ENCODE data around the gene PRB2.

PRB2 gene

DNA sequence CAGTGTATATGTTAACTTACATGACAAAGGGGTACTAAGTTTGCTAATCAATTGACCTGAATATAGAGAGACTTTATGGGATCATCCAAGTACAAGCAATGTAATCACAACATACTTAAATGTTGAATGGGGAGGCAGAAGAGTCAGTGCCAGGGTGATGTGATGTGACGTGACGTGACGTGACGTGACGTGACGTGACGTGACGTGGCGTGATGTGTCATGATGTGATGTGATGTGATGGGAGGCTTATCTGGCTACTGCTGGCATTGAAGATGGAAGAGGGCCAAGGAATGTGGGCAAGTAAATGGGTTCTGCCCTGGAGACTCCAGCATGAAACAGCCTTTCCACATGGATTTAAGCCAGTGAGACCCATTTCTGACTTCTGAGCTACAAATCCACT, 46.9 kb downstream of the PRB2 start:
- no peak for TF ChIP-seq CTCF (IDR thresholded peaks at IDR 0.05; ENCODE audit: poor library complexity, severe bottlenecking)
- no peak for DNase-seq (ENCODE audit: low spot score)
- no peaks in the 10 kb centered on the region for H3K4me1 ChIP-seq (ENCODE audit: insufficient read depth, poor library complexity, severe bottlenecking)
- H3K9me3 ChIP-seq (ENCODE audit: severe bottlenecking), result no peaks in the 10 kb centered on the region
- ATAC-seq (ENCODE audit: low read depth), result no peak
- H3K36me3 ChIP-seq (ENCODE audit: low read depth), result no peaks in the 10 kb centered on the region
- H3K27ac ChIP-seq (ENCODE audit: poor library complexity, severe bottlenecking), result no peak overlapping the region
- no peak overlapping the region for H3K4me3 ChIP-seq (ENCODE audit: severe bottlenecking)
- no peaks in the 10 kb centered on the region for H3K27me3 ChIP-seq (ENCODE audit: insufficient read depth, poor library complexity, severe bottlenecking)

DNA sequence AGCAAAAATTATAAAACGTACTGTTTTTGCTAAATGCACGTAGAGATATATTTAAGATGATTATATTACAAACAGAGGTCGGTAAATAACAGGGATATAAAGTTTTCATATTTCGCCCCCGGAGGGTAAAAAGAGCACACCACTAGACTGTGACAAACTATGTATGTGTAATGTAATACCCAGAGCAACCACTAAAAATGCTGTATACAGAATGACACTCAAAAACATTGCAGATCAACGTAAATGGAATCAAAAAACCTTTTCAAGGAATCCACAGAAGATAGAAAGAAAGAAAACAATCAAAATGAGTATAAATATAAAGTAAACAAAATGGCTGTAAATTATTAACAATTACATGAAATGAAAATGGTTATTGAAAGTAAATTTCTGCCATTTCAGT, 47.6 kb downstream of the PRB2 start:
- DNase-seq (ENCODE audit: low spot score) (no peak), ATAC-seq (ENCODE audit: low read depth) (no peak)
- no peaks in the 10 kb centered on the region for H3K4me1 ChIP-seq (ENCODE audit: insufficient read depth, poor library complexity, severe bottlenecking)
- no peaks in the 10 kb centered on the region for H3K36me3 ChIP-seq (ENCODE audit: low read depth)
- no peaks in the 10 kb centered on the region for H3K9me3 ChIP-seq (ENCODE audit: severe bottlenecking)
- TF ChIP-seq CTCF (IDR thresholded peaks at IDR 0.05; ENCODE audit: poor library complexity, severe bottlenecking), result no peak
- no peak overlapping the region for H3K27ac ChIP-seq (ENCODE audit: poor library complexity, severe bottlenecking)
- no peaks in the 10 kb centered on the region for H3K27me3 ChIP-seq (ENCODE audit: insufficient read depth, poor library complexity, severe bottlenecking)
- H3K4me3 ChIP-seq (ENCODE audit: severe bottlenecking), result no peak overlapping the region

- Histone ChIP-seq H3K4me3 (ENCODE audit: severe bottlenecking) (no peak overlapping the region), H3K27me3 (ENCODE audit: insufficient read depth, poor library complexity, severe bottlenecking) (no peaks in the 10 kb centered on the region), H3K4me1 (ENCODE audit: insufficient read depth, poor library complexity, severe bottlenecking) (no peaks in the 10 kb centered on the region), H3K36me3 (ENCODE audit: low read depth) (no peaks in the 10 kb centered on the region), H3K27ac (ENCODE audit: poor library complexity, severe bottlenecking) (no peak overlapping the region), H3K9me3 (ENCODE audit: severe bottlenecking) (no peaks in the 10 kb centered on the region)
- no peak for ATAC-seq (ENCODE audit: low read depth)
- TF ChIP-seq CTCF (IDR thresholded peaks at IDR 0.05; ENCODE audit: poor library complexity, severe bottlenecking), result no peak
- DNase-seq (ENCODE audit: low spot score), result no peak
Measured at GRCh38 chr12:11344500-11344899, 50.9 kb downstream of the PRB2 start.
